HEK293 (cell line): Measurements from ENCODE around the gene IL16.

Experiments used
- CTCF ChIP-seq: fragments of 450-650 bp; formaldehyde crosslinking; IDR thresholded peaks from 2 replicates; pipeline ENCODE4 v1.5.1; 2016; ENCODE audit warnings: missing biosample characterization, missing genetic modification characterization
- KLF10 ChIP-seq: fragments of 450-650 bp; IDR thresholded peaks from 2 replicates; pipeline ENCODE4 v1.5.1; 2018; ENCODE audit warnings: missing biosample characterization, mild to moderate bottlenecking, missing genetic modification characterization
- REST ChIP-seq: fragments of 450-650 bp; formaldehyde crosslinking; IDR thresholded peaks from 2 replicates; pipeline ENCODE4 v1.5.1; 2016; ENCODE audit warnings: missing biosample characterization, missing genetic modification characterization
- SP2 ChIP-seq: fragments of 450-650 bp; formaldehyde crosslinking; IDR thresholded peaks from 2 replicates; pipeline ENCODE4 v1.5.1; 2016; ENCODE audit warnings: missing biosample characterization, missing genetic modification characterization
- ZFP3 ChIP-seq: fragments of 450-650 bp; formaldehyde crosslinking; IDR thresholded peaks from 2 replicates; pipeline ENCODE4 v1.5.1; 2016; ENCODE audit warnings: low read depth, missing biosample characterization, missing genetic modification characterization
- ZNF341 ChIP-seq: fragments of 450-650 bp; formaldehyde crosslinking; IDR thresholded peaks from 2 replicates; pipeline ENCODE4; 2016; ENCODE audit warnings: low read depth, missing biosample characterization, missing genetic modification characterization
- ZNF548 ChIP-seq: fragments of 450-650 bp; formaldehyde crosslinking; IDR thresholded peaks from 2 replicates; pipeline ENCODE4 v1.5.1; 2016; ENCODE audit warnings: missing biosample characterization, missing genetic modification characterization

- TF ChIP-seq CTCF (tag by site-specific recombination) (no peak), REST (tag by site-specific recombination) (no peak), KLF10 (tag by site-specific recombination) (no peak), ZFP3 (no peak), SP2 (no peak), ZNF341 (tag by site-specific recombination) (no peak), ZNF548 (tag by site-specific recombination) (no peak)
Observed at GRCh38 chr15:81339851-81340250, 143.2 kb downstream of the IL16 start.
